ENCODE measurements around the gene LIN9. TPM values are rescaled to one million over a fixed set of nuclear protein-coding genes. Genes with fewer than 3 reads are reported as not detected.
A peak's percentile ranks its signal among the peaks of the same experiment; 100 is the strongest.

Gene LIN9
- total and polyA plus RNA-seq, 10 of the 15 experiments (the other 5 are each of a cell fraction or from before 2014, with no cell fraction given): 5.9 to 13.5 (median 8.3) TPM

DNA sequence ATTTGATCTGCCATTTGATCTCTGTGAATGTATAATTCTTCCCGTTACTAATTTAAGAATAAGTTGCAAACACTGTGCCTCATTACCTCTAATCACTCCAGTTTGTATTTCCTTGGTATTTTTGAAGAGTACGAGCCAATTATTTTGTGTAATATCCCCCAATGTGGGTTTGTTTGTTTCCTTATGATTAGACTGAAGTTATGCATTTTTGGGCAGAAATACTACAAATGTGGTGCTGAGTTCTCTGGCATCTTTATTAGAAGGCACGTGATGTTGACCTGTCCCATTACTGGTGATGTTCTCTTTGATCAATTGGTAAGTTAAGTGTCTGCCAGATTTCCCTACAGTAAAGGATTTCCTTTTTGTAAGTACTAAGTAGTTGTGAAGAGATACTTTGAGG is 75.2 kb downstream of the LIN9 start:
- in situ Hi-C loops (cut with MboI): no loop called here
- ATAC-seq (no peak), FAIRE-seq (no peak), DNase-seq (ENCODE audit: low read depth, low spot score) (no peak)
- ChIA-PET POLR2A (no interaction called here), RAD21 (ENCODE audit: unreplicated experiment) (no interaction called here), CTCF (interaction anchor here (1.3 kb wide), 1 partner anchor 108 kb away, joined by 3 read pairs; no protein-coding TSS in a partner anchor), SMC1A (ENCODE audit: uncharacterized antibody, unreplicated experiment) (interaction anchor here (1.7 kb wide), 1 partner anchor 108 kb away, joined by 6 read pairs; no protein-coding TSS in a partner anchor)
- TF ChIP-seq, protein P1, sequence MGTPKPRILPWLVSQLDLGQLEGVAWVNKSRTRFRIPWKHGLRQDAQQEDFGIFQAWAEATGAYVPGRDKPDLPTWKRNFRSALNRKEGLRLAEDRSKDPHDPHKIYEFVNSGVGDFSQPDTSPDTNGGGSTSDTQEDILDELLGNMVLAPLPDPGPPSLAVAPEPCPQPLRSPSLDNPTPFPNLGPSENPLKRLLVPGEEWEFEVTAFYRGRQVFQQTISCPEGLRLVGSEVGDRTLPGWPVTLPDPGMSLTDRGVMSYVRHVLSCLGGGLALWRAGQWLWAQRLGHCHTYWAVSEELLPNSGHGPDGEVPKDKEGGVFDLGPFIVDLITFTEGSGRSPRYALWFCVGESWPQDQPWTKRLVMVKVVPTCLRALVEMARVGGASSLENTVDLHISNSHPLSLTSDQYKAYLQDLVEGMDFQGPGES (IDR thresholded peaks at IDR 0.05): no peak
- TF ChIP-seq JUND (IDR thresholded peaks at IDR 0.05; ENCODE audit: low read depth, low read length): no peak
- TF ChIP-seq SMAD5 (IDR thresholded peaks at IDR 0.05; ENCODE audit: low read depth): no peak
- TF ChIP-seq FOS (IDR thresholded peaks at IDR 0.05; ENCODE audit: borderline replicate concordance, extremely low read depth, insufficient read length): no peak
- no peak overlapping the region for H3K4me3 ChIP-seq
- no peaks in the 10 kb centered on the region for H3K79me2 ChIP-seq (ENCODE audit: control insufficient read depth, insufficient read depth, low read length)
- no peak overlapping the region for H3K27ac ChIP-seq (ENCODE audit: control insufficient read depth, insufficient read depth)
- no peaks in the 10 kb centered on the region for H3K4me1 ChIP-seq (ENCODE audit: control insufficient read depth, insufficient read depth, low read length)
- H3K36me3 ChIP-seq (ENCODE audit: control insufficient read depth in 2 of 2, insufficient read depth in 2 of 2, low read length in 1 of 2): no peaks in the 10 kb centered on the region; a peak in 2 of 4 replicates
- 85% methylated on average over 3 of the region's 3 CpGs for WGBS (ENCODE audit: insufficient coverage, insufficient replicate concordance, low lambda C conversion rate, missing lambda C conversion rate)
- H3K4me2 ChIP-seq (ENCODE audit: control insufficient read depth, insufficient read depth): no peak overlapping the region
- H3K9ac ChIP-seq (ENCODE audit: control insufficient read depth, insufficient read depth, low read length): no peak overlapping the region
- no peaks in the 10 kb centered on the region for H3K27me3 ChIP-seq (replicated peaks in 1 of 2; ENCODE audit: control insufficient read depth in 2 of 2, insufficient read depth in 2 of 2, low read length in 1 of 2)
- intact Hi-C loops (cut with micrococcal nuclease; ENCODE audit: unreplicated experiment): no loop called here
- no TSS peak for BruUV-seq (replicated peaks)
- H3K9me3 ChIP-seq (replicated peaks; ENCODE audit: control insufficient read depth, insufficient read depth, low read length): no peaks in the 10 kb centered on the region
- H4K20me1 ChIP-seq (ENCODE audit: control insufficient read depth, insufficient read depth): no peaks in the 10 kb centered on the region
- peak overlapping the region; percentile 6; the same call in 1 of the 2 replicates for H2AFZ ChIP-seq (ENCODE audit: control insufficient read depth, low read depth, low read length)

DNA sequence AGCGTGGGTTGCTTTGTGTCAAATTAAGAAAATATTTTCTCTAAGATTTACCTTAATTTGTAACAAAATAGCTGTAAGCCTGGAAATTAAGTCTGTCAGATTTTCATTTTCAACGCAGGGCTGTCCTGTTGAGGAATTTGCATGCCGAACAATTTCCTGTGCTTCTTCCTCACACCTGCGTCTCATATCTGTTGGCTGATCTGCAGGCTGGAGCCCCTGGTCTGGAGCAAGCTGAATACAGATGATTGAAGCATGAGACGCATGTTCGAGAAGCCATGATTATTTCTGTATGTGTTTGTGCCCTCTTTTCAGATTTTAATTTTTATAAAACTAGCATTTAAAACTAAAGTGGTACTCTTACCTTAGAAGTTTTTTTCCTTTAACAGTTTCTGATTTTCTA is 75.7 kb downstream of the LIN9 start:
- ChIA-PET SMC1A (ENCODE audit: uncharacterized antibody, unreplicated experiment) (interaction anchor here (1.2 to 1.7 kb wide), 3 partner anchors 12 to 107 kb away, joined by 3 to 8 read pairs (median 6); no protein-coding TSS in a partner anchor), CTCF (interaction anchor here (0.9 to 1.3 kb wide), 2 partner anchors 100 to 108 kb away, joined by 3 read pairs; no protein-coding TSS in a partner anchor), RAD21 (ENCODE audit: unreplicated experiment) (interaction anchor here (1.5 kb wide), 1 partner anchor 109 kb away, joined by 6 read pairs; no protein-coding TSS in a partner anchor), POLR2A (no interaction called here)
- Histone ChIP-seq H3K4me3 (no peak overlapping the region), H3K9ac (ENCODE audit: control insufficient read depth, insufficient read depth, low read length) (no peak overlapping the region), H2AFZ (ENCODE audit: control insufficient read depth, low read depth, low read length) (peak overlapping the region; percentile 12), H4K20me1 (ENCODE audit: control insufficient read depth, insufficient read depth) (no peaks in the 10 kb centered on the region), H3K27me3 (replicated peaks in 1 of 2; ENCODE audit: control insufficient read depth in 2 of 2, insufficient read depth in 2 of 2, low read length in 1 of 2) (no peaks in the 10 kb centered on the region), H3K9me3 (replicated peaks; ENCODE audit: control insufficient read depth, insufficient read depth, low read length) (no peaks in the 10 kb centered on the region), H3K27ac (ENCODE audit: control insufficient read depth, insufficient read depth) (no peak overlapping the region), H3K36me3 (ENCODE audit: control insufficient read depth in 2 of 2, insufficient read depth in 2 of 2, low read length in 1 of 2) (no peaks in the 10 kb centered on the region; a peak in 2 of 4 replicates), H3K4me1 (ENCODE audit: control insufficient read depth, insufficient read depth, low read length) (no peaks in the 10 kb centered on the region), H3K4me2 (ENCODE audit: control insufficient read depth, insufficient read depth) (no peak overlapping the region), H3K79me2 (ENCODE audit: control insufficient read depth, insufficient read depth, low read length) (no peaks in the 10 kb centered on the region)
- intact Hi-C loops (cut with micrococcal nuclease; ENCODE audit: unreplicated experiment): no loop called here
- DNase-seq (ENCODE audit: low read depth, low spot score) (no peak), ATAC-seq (no peak), FAIRE-seq (peak; percentile 38)
- BruUV-seq (replicated peaks): no TSS peak
- WGBS (ENCODE audit: insufficient coverage, insufficient replicate concordance, low lambda C conversion rate, missing lambda C conversion rate): 11% methylated on average over 6 of the region's 6 CpGs
- no peak for TF ChIP-seq NFIC (IDR thresholded peaks at IDR 0.05; ENCODE audit: low read depth, low read length)
- TF ChIP-seq POU2F2 (IDR thresholded peaks at IDR 0.05; ENCODE audit: borderline replicate concordance, low read depth, low read length): 0 out of 3 replicates have a peak, but pooled peaks have one; percentile 32
- in situ Hi-C loops (cut with MboI): no loop called here

All from GM12878 (cell line).